HK-2 (cell line): Measurements from ENCODE around the gene BCR.

Source experiments
- DNase-seq: peaks from one replicate; pipeline ENCODE4 v3.0.0-alpha.2; 2018; ENCODE audit not compliant: unreplicated experiment

Gene BCR

GRCh38 chr22:23217171-23218052 is 37.1 kb downstream of the BCR start:
- DNase-seq = no peak

- no peak for DNase-seq
Measured at GRCh38 chr22:23218053-23218866, 38.0 kb downstream of the BCR start.

DNA sequence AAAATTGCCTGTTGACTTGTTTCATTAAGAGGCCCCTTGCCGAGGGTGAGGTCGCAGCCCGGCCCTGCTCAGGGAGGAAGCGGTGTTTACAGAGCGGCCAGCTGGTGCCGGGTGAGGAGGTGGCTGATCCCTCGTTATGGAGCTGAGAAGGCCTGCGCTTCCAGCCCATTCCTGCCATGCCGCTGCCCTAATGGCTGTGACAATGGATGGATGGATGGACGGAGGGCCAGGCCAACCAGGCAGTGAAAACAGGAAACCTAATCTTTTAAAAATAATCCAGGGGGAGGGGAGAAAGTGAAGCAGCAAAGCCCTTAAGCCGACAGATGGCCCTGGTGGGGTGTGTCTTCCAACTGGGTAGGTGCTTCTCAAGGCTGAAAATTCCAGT is 38.5 kb downstream of the BCR start:
- DNase-seq = peak; percentile 73

DNA sequence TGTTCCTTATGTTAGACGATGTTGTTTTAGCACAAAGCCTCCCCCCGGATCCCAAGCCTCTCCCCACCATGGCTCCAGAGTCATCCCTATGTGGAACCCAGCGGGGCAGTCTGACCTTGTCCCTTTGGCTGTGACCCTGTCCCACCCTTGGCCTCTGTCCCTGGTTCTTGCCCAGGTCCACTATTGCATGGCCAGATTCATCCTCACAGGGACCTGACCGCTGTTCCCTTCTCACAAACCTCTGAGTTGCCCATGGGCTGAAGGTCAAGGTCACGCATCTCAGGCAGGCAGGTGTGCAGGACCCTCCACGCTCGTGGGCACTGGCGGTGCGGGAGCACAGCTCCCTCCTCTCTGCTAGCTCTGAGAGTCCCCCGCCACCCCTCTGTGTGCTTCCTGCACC is 39.0 kb downstream of the BCR start:
- no peak for DNase-seq

GRCh38 chr22:23219822-23220484 is 39.6 kb downstream of the BCR start:
- DNase-seq = peak; percentile 67

DNA sequence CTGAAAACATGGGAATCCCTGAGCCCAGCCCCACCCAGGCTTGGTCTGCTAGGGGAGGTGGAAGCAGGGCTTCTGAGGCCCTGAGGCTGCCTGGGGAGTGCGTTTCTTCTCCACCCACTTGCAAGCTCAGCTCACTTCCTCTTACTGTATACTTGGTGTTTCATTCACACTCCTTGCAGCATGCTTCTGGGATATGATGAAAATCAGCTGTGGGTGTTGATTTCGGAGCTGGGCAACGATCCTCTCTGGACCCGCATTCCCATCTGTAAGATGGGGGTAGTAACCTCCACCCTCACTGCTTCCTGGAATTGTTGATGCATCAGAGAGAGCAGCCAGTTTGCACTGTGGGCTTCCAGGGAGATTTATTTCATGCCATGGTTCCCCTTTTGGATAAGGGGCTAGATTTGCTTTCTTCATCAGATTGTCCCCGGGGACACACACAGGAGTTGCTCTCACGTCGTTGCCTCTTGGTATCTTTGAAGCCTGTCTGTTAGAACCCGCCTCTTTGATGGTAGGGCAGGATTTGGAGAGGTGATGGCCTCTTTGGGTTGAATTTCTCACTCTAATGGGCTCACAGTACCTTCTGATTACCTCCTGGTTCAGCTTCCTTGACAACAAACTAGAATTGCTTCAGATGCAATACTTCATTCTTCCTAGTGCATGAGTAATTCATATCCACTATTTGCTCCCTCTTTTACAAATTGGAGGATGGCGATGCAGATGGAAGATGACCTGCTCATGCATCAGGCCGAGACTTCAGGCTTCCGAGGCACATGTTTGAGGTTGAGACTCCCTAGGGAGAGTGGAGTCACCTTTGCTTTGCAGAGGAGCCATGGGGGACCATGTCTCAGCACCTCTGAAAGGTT is 40.4 kb downstream of the BCR start:
- DNase-seq = no peak

GRCh38 chr22:23221351-23221804 is 41.1 kb downstream of the BCR start:
- DNase-seq = no peak

DNA sequence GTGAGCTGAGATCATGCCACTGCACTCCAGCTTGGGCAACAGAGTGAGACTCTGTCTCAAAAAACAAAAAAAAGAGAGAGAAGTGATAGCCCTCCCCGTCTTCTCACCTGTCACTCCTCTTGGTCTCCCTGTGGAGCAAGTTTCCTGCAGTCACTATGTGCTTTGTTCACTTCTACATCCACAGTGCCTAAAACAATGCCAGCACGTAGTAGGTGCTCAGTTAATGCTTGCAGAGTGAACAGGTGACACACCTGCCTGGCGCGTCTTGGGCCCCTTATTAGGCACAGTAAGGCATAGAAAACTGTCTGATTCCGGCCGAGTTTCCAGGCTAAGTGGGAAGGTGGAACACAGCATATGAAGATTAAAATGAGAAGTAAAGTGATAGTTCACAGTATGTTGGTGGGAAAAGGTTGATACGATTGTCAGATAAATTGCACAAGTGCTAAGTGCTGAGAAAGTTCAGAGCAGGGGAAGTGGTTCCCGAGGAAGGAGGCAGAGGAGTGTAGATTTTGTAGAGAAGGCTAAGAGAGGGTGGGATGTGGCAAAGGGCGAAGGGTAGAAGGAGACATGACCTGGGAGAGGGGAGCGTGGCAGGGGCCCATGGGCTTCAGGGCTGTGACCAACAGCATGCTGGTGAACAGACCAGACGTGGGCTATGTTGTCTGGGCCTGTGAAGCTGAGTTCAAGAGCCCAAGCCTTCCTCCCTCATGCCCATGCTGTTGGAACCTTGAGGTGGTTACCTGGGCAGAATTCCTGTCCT is 41.9 kb downstream of the BCR start:
- no peak for DNase-seq

DNA sequence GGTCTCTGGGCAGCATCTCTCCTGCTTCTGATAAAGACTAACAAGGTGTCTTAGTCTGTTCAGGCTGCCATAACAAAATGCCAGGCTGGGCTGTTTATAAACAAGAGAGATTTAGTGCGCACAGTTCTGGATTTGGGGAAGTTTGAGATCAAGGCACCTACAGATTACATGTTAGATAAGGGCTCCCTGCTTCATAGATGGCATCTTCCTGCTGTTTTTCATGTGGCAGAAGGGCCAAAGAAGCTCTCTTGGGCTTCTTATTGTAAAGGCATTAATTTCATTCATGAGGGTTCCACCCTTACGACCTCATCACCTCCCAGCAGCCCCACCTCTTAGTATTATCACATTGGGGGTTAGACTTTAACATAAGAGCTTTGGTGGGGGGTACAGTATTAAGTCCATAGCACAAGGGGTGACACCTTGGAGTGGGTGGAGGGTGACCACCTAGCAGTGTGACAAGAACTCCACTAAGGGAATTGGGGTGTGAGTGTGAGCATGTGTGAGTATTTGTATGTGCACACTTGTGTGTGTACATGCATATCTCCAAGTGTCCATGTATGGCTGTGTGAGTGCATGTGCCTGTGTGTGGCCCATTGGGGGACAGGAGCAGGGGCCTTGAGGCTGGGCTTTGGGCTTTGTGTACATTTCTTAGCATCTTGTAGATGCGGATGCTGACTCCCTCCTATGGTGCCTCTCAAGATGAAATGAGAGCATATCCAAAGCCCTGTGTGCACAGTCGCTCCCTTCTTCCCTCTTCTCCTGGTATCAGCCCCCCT is 42.7 kb downstream of the BCR start:
- no peak for DNase-seq

GRCh38 chr22:23223569-23224317 is 43.4 kb downstream of the BCR start:
- no peak for DNase-seq

GRCh38 chr22:23224846-23225245 is 44.5 kb downstream of the BCR start:
- DNase-seq = no peak

DNA sequence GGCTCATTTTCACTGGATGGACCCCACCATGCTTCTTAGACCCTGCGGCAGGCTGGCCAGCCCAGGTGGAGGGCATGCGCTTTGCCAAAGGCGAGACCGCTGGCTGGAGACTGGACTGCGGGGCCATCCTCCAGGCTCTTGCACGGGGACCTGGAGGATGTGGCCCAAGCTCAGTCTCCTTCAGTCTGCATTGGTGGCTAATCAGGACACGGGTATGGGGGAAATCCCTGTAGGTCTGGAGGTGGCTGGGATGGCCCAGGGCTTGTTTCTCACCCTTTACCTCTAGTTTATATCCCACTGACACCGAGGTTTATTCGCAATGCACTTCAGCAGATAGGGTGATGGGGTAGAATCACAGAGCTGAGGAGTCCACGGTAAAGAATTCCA is 45.0 kb downstream of the BCR start:
- no peak for DNase-seq

- DNase-seq = no peak
Measured at GRCh38 chr22:23225724-23226496, 45.6 kb downstream of the BCR start.

GRCh38 chr22:23226497-23226850 is 46.2 kb downstream of the BCR start:
- DNase-seq = no peak

- no peak for DNase-seq
Measured at GRCh38 chr22:23227380-23227779, 47.1 kb downstream of the BCR start.

DNA sequence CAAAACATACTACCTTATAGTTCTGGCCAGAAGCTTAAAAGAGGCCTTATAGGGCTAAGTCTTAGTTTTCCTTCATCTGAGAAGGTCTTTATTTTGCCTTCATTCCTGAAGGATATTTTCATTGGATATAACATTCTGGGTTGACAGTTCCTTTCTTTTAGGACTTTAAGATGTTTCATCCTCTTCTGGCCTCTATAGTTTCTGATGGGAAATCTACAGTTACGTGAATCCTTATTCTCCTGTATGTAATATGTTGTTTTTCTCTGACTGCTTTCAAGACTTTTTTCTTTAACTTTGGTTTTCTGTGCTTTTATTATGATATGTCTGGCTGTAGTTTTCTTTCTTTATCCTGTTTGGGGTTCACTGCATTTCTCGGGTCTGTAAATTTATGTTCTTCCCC is 48.2 kb downstream of the BCR start:
- DNase-seq = no peak

- no peak for DNase-seq
Measured at GRCh38 chr22:23229646-23230045, 49.3 kb downstream of the BCR start.

DNA sequence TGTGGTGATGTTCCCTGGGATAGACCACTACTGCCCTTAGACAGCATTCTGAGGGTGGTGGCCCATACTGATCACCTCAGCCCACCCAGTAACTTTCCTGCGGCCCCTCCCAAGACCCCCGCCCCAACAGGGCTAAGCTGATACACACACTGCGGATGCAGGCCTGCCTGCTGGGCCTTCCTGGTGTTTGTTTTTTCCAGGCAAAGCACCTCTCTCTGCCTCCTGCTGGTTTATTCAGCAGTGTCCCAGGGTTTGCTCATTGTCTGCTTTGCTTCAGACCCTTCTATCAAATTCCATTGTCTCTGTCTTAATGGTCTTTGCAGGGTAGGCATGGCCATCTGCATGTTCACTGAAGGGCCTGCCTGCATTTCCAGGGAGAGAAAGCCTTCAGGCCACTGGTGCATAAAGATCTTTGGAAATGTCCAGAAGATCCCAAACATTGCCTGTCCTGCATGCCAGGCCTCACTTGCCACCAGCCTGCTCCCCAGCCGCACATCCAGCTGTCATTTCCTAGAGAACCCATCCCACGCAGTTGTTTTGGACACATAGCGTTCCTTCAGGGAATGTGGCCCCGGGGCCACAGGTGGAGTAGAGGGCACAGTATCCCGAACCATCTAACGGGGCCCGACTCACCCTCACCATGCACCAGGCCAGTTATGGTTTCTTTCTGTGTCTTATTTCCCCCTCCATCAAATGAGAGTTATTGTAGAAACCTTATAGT is 50.2 kb downstream of the BCR start:
- no peak for DNase-seq
